M059J (cell line): ENCODE results near the gene UPK3A. TPM values are rescaled to one million over a fixed set of nuclear protein-coding genes. Genes with fewer than 3 reads are reported as not detected.
A peak's percentile ranks its signal among the peaks of the same experiment; 100 is the strongest.
"Not testable (repeated sequence)": the region's sequence is repeated elsewhere in the genome, so short reads cannot be mapped to it uniquely, and the experiment has no call there.

Experiments
- DNase-seq: peaks from one replicate; pipeline ENCODE4 v3.0.0-alpha.2; 2012; ENCODE audit warnings: low read depth
- total RNA-seq: library from RNA; depleted of rRNA; stranded (reverse); fragments of >200 nt; shearing (Covaris generic); gene quantifications from 2 replicates; pipeline ENCODE4 v1.2.3, GENCODE V29; 2014

UPK3A gene
- total RNA-seq, 1 experiment from 2014 or later, result not detected

- DNase-seq, result peak; percentile 78
Observed at GRCh38 chr22:45309422-45310227, 24.9 kb downstream of the UPK3A start, which contains the start of gene FAM118A. TSS of gene FAM118A (plus strand) at chr22:45309934. CDS start at chr22:45322380, 12,446 bp downstream.

- no peak for DNase-seq
Observed at GRCh38 chr22:45310331-45310976, 25.7 kb downstream of the UPK3A start.

- DNase-seq, result no peak
Observed at GRCh38 chr22:45310977-45311531, 26.3 kb downstream of the UPK3A start.

GRCh38 chr22:45312415-45312814 is 27.7 kb downstream of the UPK3A start:
- DNase-seq, result no peak

DNA sequence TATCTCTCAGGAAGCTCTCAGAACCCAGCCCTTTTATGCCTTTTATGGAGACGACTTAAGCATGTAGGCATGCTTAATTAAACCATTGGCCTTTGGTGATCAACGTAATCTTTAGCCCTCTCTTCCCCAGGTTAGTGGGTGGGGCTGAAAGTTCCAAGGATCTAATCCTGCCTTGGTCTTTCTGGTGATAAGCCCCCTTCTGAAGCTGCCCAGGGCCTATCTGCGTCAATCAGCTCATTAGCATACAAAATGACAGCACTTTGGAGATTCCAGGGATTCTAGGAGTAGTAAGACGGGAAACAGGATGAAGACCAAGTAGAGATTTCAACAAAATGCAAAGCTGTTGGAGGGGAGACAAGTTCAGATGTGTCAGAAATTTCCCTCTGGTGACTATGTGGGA is 28.1 kb downstream of the UPK3A start:
- no peak for DNase-seq

DNA sequence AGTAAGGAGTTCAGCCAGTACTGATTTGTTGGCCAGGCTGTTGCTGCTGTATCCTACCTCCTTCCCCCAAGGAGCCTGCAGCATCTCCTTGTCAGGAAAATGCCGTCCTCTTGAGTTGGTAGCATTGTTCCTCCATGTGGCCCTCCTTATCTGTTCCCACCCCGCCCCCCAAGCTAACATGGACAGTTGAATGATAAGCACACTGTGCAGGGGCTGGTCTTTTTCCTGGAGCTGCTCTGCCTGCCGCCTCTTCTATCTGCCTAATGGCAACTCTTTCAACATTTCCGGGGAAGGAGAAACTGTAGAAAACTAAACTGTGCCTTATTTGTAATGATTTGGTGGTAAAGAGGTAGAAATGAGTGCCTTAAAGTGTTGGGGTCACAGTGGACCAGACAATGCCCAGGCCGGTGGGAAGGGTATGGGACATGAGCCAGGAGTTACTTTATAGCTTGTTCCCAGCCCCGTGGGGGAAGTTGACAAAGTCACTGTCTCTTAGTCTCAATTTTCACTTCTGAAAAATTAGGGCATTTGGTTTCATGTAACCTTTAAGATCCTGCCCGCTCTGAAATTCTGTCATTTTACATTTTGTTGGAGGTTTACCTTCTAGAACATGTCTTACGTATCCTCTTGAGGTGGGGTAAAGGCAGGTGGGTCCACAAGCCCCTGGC is 29.4 kb downstream of the UPK3A start:
- DNase-seq, result no peak

DNA sequence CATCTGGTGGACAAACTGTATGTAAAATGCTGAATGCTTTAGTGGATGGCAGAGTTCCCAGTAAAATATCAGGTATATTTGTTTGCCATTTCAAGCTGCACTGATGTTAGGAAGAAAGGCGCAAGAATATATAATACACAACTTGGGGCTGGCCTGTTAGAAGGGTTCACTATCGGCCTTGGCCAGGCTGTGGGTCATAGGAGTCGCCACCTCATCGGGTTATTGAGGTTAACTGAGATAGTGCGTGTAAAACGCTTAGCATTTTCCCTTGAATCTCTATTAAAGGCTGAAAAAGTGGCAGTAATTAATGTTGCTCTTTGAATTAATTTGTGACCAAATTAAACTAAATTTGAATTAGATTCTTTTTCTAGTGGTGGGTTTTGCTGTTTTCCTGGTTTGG is 30.0 kb downstream of the UPK3A start:
- DNase-seq, result no peak

DNA sequence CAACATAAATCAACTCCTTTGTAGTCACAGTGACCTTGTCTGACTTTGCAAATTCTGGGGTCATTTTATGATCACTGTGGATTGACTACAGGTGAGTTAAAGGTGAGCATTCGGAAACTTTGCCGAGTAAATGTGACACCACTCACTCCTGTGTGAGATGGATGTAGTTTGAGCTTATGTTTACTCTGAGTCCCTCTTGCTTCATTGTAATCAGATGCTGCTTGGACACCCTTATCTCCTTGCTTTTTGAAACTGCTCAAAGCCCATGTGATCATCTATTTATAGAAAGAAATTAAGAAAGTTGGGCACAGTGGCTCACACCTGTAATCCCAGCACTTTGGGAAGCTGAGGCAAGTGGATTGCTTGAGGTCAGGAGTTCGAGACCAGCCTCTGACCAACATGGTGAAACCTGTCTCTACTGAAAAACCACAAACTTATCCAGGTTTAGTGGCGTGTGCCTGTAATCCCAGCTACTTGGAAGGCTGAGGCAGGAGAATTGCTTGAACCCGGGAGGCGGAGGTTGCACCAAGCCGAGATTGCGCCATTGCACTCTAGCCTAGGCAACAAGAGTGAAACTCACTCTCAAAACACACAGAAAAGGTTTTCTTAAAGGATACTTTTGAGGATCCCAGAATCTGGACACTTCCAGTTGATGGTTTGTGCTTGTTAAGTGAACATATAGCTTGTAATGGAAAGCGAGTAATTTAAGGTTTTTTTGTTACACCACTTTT is 32.2 kb downstream of the UPK3A start:
- DNase-seq, result no peak

DNA sequence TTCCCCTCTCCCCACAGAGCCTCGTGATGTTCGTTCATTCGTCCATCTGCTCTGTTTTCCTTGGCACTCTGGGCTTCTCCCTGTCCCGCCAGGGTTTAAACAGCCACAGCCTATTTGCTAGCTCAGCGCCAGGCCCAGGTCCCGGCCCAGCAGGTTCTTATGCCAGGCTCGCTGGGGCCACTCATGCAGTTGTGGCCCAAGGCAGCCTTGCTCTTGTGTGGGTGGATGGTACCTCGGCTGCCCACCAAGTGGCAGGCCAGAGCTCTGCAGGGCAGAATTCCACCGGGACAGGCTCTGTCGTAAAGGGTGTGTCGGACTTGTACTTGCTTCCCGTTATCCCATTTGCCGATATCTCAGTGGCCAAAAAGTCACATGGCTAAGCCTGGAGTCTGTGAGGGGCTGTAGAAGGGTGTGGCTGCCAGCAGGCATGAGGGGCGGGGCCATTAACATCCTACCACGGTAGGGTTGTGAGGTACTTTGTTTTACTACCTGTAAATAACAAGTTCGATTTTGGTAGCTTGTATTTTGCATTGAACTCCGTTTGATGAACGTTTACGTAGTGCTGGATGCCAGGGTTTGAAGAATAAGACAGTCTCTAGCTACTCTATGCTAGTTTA is 32.9 kb downstream of the UPK3A start:
- peak; percentile 69 for DNase-seq

- peak; percentile 89 for DNase-seq
Observed at GRCh38 chr22:45318168-45318557, 33.4 kb downstream of the UPK3A start.

DNA sequence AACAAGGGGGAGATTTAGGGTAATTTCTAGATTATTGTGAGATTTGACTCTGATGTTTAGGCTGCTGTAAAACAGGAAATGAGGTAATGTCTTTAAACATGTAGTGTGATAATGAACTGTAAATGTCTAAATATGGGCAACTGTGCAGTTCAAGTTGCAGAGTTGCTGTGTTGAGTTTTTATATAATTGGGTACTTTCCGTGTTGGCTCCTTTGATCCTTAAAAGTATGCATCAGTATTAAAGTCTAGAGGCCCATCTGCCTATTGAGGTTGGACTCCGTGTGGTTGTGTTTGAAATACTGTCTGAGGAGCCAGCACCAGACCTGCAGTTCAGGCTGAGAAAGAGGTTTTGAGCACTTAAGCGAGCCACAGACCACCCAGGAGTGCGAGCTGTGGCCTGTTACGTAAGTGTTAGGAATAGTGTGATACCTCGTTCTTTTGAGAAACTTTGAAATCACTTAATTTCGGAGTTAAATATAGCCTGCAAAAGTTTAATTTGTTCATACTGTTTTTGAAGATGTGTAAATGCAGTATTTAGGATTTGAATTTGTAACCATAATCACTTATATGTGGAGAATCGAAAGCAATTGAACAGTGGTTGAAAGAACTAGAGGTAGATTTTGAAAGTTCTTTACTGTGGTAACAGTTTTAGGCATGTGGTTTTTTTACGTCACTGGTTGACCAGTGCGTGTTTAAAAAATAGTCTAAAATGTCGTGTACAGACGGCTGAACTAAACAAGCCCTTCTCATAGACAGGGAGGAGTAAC is 34.0 kb downstream of the UPK3A start:
- DNase-seq, result peak; percentile 48

GRCh38 chr22:45319324-45319685 is 34.6 kb downstream of the UPK3A start:
- no peak for DNase-seq

GRCh38 chr22:45320357-45320976 is 35.7 kb downstream of the UPK3A start:
- DNase-seq, result no peak

GRCh38 chr22:45321827-45322226 is 37.1 kb downstream of the UPK3A start:
- no peak for DNase-seq

DNA sequence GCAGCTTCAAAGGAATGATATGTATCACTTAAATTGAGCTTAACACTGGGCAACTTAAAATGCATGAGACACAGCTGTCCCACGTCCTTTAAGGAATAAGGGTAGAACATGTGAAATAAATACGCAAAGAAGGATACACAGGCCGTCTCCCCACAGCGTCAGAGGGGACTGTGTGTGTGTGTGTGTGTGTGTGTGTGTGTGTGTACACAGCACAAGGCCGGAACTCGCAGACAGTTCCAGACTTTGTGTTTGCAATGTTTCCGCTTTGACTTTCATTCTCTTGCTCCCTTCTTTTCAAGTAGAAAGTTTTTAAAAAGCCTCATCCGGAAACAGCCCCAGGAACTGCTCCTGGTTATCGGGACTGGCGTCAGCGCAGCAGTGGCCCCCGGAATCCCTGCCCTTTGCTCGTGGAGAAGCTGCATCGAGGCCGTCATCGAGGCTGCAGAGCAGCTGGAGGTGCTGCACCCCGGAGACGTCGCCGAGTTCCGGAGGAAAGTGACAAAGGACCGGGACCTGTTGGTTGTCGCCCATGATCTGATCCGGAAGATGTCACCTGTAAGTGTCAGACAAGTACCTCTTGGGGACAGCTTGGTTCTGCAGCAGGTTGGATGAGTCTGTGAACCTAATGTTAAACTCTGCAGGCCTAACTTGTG is 38.2 kb downstream of the UPK3A start:
- no peak for DNase-seq

DNA sequence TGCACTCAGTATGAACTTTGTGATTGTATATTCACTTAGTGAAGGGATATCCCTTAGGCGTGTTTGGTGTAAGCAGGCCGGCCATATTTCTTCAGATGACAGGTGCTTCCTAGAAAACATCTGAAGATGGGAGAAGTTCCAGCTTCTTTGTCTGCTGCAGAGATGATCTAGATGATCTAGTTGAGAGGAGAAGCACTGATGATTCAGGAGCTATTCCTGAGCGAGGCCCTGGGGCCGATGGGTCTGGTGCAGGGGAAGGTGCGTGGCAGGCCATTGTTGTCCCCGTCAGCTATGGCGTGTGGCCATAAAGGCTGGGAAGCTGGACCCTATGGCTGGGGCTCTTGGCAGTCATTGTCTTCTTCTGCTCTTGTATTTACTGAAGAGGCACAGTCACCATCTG is 38.9 kb downstream of the UPK3A start:
- DNase-seq, result no peak

- no peak for DNase-seq
Observed at GRCh38 chr22:45324311-45324711, 39.6 kb downstream of the UPK3A start.

- not testable (repeated sequence) for DNase-seq
Observed at GRCh38 chr22:45328261-45328660, 43.5 kb downstream of the UPK3A start.

GRCh38 chr22:45328822-45329529 is 44.2 kb downstream of the UPK3A start:
- DNase-seq, result no peak
